K562 (cell line): ENCODE results near the gene NPAS2. TPM values are rescaled to one million over a fixed set of nuclear protein-coding genes. Genes with fewer than 3 reads are reported as not detected.

Experiments used
- CBFA2T3 ChIP-seq: fragments of 450-650 bp; IDR thresholded peaks from 2 replicates; pipeline ENCODE4 v1.6.1; 2017
- GTF3C2 ChIP-seq: IDR thresholded peaks from 3 replicates; pipeline ENCODE4 v1.6.1; 2011; ENCODE audit warnings: borderline replicate concordance, mild to moderate bottlenecking, moderate library complexity; ENCODE audit not compliant: insufficient read length; ENCODE audit errors: extremely low read depth
- REST ChIP-seq, 2 experiments: fragments of 450-650 bp; formaldehyde crosslinking in 1 of 2; IDR thresholded peaks; 2 replicates each; pipeline versions ENCODE4 v1.4.0 to v1.6.1; 2014 to 2020; ENCODE audit warnings: mild to moderate bottlenecking in 2 of 2, borderline replicate concordance in 1 of 2, low read depth in 1 of 2
- ZNF23 ChIP-seq: fragments of 250-450 bp; sonication (Bioruptor Pico); IDR thresholded peaks from 2 replicates; pipeline ENCODE4 v1.4.0; 2020; ENCODE audit warnings: mild to moderate bottlenecking
- ZNF318 ChIP-seq, 2 experiments: fragments of 450-650 bp; IDR thresholded peaks; 2 replicates each; pipeline ENCODE4 v1.6.1; 2016; ENCODE audit warnings: mild to moderate bottlenecking in 2 of 2, borderline replicate concordance in 1 of 2, low read depth in 1 of 2, moderate library complexity in 1 of 2
- polyA plus RNA-seq, 8 experiments: library from polyadenylated mRNA; depleted of rRNA in 4 of 8; stranded (reverse) in 5 of 8; unstranded in 3 of 8; fragments of >200 nt; fragmentation: Nextera tagmentation in 2 of 8; fragmentation: Illumina TruSeq in 1 of 8; extraction: Ambion mirVana in 2 of 8; extraction: Trizol in 1 of 8; gene quantifications; 2 replicates each; pipeline versions ENCODE4 v1.2.1 to v1.2.3, GENCODE V29; 2011 to 2014; ENCODE audit warnings: inconsistent platforms in 1 of 8, missing spikeins in 1 of 8
- total RNA-seq, 7 experiments: library from RNA; depleted of rRNA in 6 of 7; stranded (reverse); fragments of >200 nt in 6 of 7; fragmentation: Illumina TruSeq in 2 of 7; extraction: Trizol in 2 of 7; gene quantifications; 2 replicates each; pipeline versions ENCODE4 v1.2.1 to v1.2.3, GENCODE V29; 2011 to 2021; ENCODE audit warnings: low replicate concordance in 1 of 7

The NPAS2 gene
- total and polyA plus RNA-seq, 9 of the 15 experiments (the other 6 are each of a cell fraction or from before 2014, with no cell fraction given): 0.06 to 0.29 (median 0.07) TPM; not detected in 5

GRCh38 chr2:101001691-101002561 is 182.0 kb downstream of the NPAS2 start, which contains the start of gene RPL31 (continued):
- TF ChIP-seq GTF3C2 (no peak), REST (IDR thresholded peaks at IDR 0.05; ENCODE audit: borderline replicate concordance) (no peak), REST (CRISPR knock-in tag; IDR thresholded peaks at IDR 0.05; ENCODE audit: low read depth) (0 out of 2 replicates have a peak, but pooled peaks have one; percentile 53), CBFA2T3 (peak; percentile 2; the same call in 1 of the 2 replicates), ZNF318 (IDR thresholded peaks at IDR 0.05; ENCODE audit: borderline replicate concordance in 1 of 2, low read depth in 1 of 2) (peak in 1 of 2 experiments; percentile 88; a peak in 2 of 4 replicates), ZNF23 (CRISPR knock-in tag) (no peak)
